CD4-positive, alpha-beta T cell treated with Interleukin-21 for 1 hour (primary cell): ENCODE measurements around the gene WIPF1.
"Not testable (repeated sequence)": the region's sequence is repeated elsewhere in the genome, so short reads cannot be mapped to it uniquely, and the experiment has no call there.

Source experiments
- DNase-seq: peaks from one replicate; pipeline ENCODE4 v3.0.0-alpha.2; 2020

WIPF1 gene

DNA sequence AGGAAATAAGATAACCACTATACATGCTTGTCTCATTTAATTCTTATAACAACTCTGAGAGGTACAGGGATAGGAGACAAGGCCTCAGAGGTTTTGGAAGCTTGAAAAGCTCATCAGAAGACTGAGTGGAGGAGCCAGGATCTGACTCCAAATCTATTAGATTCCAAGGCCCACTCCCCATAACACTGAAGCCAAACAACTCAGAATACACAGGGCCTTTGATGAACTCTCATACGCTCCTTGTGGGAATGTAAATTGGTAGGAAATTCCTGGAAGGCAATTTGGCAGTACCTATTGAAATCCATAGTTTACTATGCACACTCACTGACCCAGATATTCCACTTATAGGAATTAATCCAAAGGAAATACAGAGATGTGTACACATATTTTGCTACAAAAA, 27.9 kb downstream of the WIPF1 start:
- DNase-seq, result no peak

DNA sequence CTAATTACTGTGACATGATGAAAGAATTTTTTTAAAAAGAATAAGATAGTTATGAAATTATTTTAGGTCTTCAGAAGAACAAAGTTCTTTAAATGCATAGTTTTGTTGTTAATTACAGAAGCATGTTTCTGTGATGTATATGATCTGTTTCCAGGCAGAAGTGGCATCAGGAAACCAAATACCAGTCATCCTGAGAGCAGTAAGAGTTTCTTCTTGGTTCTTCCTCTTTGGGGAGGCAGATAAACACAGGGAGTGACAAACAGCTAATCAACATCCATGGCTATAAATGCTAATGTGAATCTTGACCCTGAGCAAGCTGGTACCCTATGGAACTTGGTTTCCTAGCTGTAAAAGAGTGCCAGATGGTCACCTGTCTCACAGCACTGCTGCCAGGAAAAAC, 29.2 kb downstream of the WIPF1 start:
- DNase-seq, result no peak

GRCh38 chr2:174566871-174567270, 30.7 kb downstream of the WIPF1 start:
- no peak for DNase-seq

GRCh38 chr2:174563530-174564282, 33.9 kb downstream of the WIPF1 start:
- DNase-seq, result no peak

DNA sequence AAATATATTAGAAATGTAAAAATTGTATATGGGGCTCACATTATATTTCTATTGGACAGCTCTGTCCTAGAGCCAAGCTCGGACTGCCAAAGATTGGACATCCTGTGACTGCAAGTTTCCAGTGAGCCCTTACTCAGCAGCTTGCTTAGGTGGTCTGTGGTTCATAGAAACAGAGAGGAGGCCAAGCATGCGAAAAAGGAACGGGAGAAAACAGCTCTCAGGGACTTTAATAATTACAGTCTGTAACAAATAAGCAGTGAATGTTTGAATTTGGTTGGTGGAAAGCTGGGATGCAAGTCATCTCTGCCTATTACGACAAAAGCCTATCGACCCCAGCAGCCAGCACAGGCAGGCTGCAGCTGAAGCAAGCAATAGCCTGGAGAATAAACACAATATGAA, 35.6 kb downstream of the WIPF1 start:
- DNase-seq, result no peak

DNA sequence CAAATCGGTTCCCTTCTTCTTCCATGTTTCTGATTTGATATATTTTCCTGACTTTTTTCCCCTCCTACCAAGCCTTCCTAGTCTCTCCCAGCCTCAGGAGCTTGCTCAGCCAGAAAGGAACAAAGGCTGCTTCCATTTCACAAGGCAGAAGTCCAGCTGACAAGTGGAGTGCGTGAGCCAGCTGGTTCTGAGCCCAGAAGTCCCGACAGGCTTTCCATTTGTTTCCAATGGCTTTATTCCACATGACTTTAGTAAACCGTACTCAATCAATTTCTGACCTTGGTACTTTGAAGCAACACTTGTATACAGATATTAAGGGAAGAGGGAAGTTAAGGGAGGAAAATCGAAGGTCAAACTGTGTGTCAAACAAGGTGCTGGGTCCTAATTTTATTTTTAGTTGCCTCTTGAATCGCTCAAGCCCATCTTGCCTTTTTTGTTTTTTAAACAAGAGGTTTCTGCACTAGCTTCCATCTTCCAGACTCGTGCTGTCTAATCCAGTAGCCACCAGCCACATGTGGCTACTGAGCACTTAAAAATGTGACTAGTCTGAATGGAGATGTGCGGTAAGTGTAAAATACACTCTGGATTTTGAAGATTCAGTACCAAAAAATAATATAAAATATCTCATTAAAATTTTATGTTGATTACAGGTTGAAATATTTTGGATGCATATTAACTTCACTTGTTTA, 36.2 kb downstream of the WIPF1 start:
- no peak for DNase-seq

GRCh38 chr2:174560737-174561136, 36.9 kb downstream of the WIPF1 start:
- no peak for DNase-seq

GRCh38 chr2:174555998-174556397, 41.6 kb downstream of the WIPF1 start:
- no peak for DNase-seq

GRCh38 chr2:174554529-174555150, 43.0 kb downstream of the WIPF1 start:
- DNase-seq, result peak; percentile 53

GRCh38 chr2:174553811-174554493, 43.7 kb downstream of the WIPF1 start:
- DNase-seq, result peak; percentile 53

GRCh38 chr2:174552880-174553279, 44.7 kb downstream of the WIPF1 start:
- DNase-seq, result no peak

DNA sequence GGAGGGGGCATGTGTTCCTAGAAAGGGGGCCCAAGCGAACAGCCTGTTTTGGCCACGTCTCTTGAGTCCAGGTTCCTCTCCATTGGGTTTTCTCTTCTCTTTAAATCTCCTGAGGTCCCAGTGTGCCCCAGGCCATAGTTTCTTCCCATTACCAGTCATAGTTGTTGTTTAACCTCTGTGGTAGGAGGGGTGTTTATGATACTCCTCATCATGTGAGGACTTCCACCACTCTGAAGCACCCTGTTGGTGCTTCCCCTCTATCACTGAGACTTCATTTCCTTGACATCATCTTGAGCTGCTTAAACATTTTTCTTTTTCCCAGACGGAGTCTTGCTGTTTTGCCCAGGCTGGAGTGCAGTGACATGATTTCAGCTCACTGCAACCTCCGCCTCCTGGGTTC, 45.9 kb downstream of the WIPF1 start:
- no peak for DNase-seq

- DNase-seq, result not testable (repeated sequence)
Measured at GRCh38 chr2:174548646-174549045, 49.0 kb downstream of the WIPF1 start.

DNA sequence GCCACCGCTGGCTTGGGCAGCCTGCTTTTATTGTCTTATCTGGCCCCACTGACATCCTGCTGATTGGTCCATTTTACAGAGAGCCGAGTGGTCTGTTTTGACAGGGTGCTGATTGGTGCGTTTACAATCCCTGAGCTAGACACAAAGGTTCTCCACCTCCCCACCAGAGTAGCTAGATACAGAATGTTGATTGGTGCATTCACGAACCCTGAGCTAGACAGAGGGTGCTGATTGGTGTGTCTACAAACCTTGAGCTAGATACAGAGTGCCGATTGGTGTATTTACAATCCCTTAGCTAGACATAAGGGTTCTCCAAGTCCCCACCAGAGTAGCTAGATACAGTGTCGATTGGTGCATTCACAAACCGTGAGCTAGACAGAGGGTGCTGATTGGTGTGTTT, 49.6 kb downstream of the WIPF1 start:
- DNase-seq, result not testable (repeated sequence)

- DNase-seq, result peak; percentile 51
Measured at GRCh38 chr2:174546519-174547506, 50.8 kb downstream of the WIPF1 start.

DNA sequence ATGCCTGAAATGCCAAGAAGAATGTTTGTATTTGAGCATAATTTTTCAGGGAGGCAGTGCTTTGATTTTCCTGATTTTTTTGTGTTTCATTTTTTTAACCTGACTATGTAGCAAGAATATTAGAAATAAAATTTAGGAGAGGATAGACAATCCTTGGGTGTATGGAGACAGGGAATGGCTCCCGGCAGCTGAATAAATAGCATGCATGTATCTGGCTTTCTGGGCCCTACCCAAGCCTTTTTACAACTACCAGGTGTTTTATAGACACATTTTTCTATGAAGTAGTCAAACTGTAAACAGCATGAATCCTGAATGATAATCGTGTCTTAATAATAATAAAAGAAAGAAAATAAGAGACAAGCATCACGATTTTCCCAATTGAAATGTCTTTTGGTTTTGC, 52.4 kb downstream of the WIPF1 start:
- DNase-seq, result no peak

GRCh38 chr2:174544802-174545201, 52.8 kb downstream of the WIPF1 start:
- DNase-seq, result no peak

DNA sequence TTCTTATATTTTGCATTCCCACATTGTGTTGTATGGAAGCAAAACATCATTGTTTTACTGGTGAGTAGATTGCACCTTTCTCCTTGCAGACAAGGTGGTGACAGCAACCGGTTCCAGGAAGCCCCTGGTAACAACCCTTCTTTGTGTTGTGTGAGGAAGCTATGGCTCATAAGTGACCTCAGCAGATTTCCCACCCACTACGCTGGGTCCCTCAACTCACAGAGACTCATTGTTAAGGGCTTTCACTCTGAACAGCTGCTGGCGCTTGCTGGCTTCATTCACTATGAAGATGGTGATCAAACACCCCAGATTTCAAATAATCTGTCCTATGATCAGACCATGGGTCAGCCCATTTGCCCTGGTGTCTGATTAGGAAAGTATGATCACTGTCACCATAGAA, 53.4 kb downstream of the WIPF1 start:
- DNase-seq, result no peak

GRCh38 chr2:174540893-174541292, 56.7 kb downstream of the WIPF1 start:
- no peak for DNase-seq

DNA sequence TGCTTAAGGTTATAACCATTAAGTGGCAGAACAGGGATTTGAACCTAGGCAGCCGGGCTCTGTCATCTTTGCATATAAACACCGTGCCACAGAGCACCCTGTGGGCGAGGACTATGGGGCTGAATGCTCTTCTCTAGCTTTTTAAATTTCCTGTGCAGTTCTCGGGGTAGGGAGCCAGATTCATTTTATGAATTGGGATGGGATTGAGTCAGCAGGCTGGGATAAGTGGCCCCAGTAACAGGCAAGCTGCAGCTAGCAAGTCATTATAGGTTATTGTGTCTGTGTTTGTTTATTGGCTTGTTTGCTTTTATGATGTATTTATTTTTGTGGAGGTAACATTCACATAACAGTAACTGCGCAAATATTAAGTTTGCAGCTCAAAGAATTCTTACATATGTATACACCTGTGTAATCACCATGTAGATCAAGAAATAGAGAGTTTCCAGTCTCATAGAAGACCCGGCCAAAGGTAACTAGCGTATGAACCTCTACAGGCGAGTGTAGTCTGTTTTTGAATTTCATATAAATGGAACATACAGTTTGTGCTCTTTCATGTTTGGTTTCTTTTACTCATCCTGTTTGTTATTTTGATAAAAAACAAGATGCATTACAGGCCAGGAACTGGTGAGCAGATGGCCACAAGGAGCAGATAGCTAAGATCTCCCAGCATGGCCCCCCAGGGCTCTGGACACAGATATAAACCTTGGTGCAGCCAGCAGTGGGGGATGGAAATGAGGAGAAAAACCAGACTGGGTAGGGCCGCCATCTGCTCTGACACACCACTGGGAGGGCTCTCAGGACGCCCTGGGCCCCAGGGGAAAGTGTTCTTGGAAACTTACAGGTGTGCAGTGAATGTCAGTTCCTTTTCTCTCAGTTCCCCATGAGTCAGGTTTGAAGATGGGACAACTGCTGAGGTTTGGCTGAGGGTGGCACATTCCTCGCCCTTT, 61.6 kb downstream of the WIPF1 start:
- no peak for DNase-seq

- no peak for DNase-seq
Measured at GRCh38 chr2:174535083-174535482, 62.5 kb downstream of the WIPF1 start.
